Transverse colon (tissue), 4 donors: ENCODE measurements around the gene DGKE. TPM values are rescaled to one million over a fixed set of nuclear protein-coding genes. Genes with fewer than 3 reads are reported as not detected.
A peak's percentile ranks its signal among the peaks of the same experiment; 100 is the strongest.

Source experiments
- DNase-seq: peaks from one replicate; pipeline ENCODE4 v3.0.0-alpha.2; 2019
- H3K27ac ChIP-seq, 4 donors: fragments of 200-600 bp; sonication (generic); 2 replicates each; pipeline ENCODE4 v1.5.1; 2016 to 2018; ENCODE audit warnings: inconsistent platforms in 4 of 4
- H3K27me3 ChIP-seq: fragments of 200-600 bp; sonication (generic); 2 replicates; pipeline ENCODE4 v1.5.1; 2017; ENCODE audit warnings: inconsistent platforms
- H3K36me3 ChIP-seq, 4 donors: fragments of 200-600 bp; sonication (generic); 2 replicates each; pipeline ENCODE4 v1.5.1; 2017 to 2019; ENCODE audit warnings: inconsistent platforms in 4 of 4
- H3K4me1 ChIP-seq, 4 donors: fragments of 200-600 bp; sonication (generic); 2 replicates each; pipeline ENCODE4 v1.5.1; 2017 to 2020; ENCODE audit warnings: inconsistent platforms in 4 of 4
- H3K4me3 ChIP-seq, 4 donors: fragments of 200-600 bp; sonication (generic); 1 replicate in 1 of 4; 2 replicates in 3 of 4; pipeline versions ENCODE4 v1.5.1 to v1.6.1; 2017 to 2019; ENCODE audit warnings: inconsistent platforms in 4 of 4
- H3K9me3 ChIP-seq, 2 donors: fragments of 200-600 bp; sonication (generic); 2 replicates each; pipeline ENCODE4 v1.5.1; 2017 to 2019; ENCODE audit warnings: inconsistent platforms in 2 of 2
- EP300 ChIP-seq: sonication (generic); formaldehyde crosslinking; IDR thresholded peaks from one replicate; pipeline ENCODE4 v1.6.1; 2017; ENCODE audit warnings: antibody characterized with exemption, low read depth
- POLR2A ChIP-seq: fragments of 450-650 bp; IDR thresholded peaks from one replicate; pipeline ENCODE4 v1.6.1; 2016; ENCODE audit warnings: antibody characterized with exemption, mild to moderate bottlenecking, moderate library complexity
- POLR2AphosphoS5 ChIP-seq, 3 donors: sonication (generic); formaldehyde crosslinking; IDR thresholded peaks; one replicate each; pipeline ENCODE4 v1.6.1; 2016; ENCODE audit warnings: antibody characterized with exemption in 3 of 3
- WGBS, 2 donors: methylation state at CpG; one replicate each; pipeline ENCODE4 v1.1.5; 2018; ENCODE audit warnings: low coverage in 1 of 2; 5-methylcytosine and 5-hydroxymethylcytosine counted together
- in situ Hi-C, 4 donors: fragments of 200-750 bp; cut with MboI; loops; one replicate each; pipeline versions ENCODE4 v1.15.0 to v1.15.1; 2017; ENCODE audit warnings: low sequenced_read_pairs in 3 of 4, low pct_ligation_motif_present in 1 of 4, low pct_unique_long_range_greater_than_20kb in 1 of 4
- intact Hi-C: fragments of 100-400 bp; cut with DNase I; formaldehyde crosslinking; loops from one replicate; pipeline ENCODE4 v1.15.1; 2023; ENCODE audit warnings: low total_unique reads
- total RNA-seq, 4 donors: library from RNA; depleted of rRNA; stranded (reverse); fragments of >200 nt; gene quantifications; one replicate each; pipeline ENCODE4 v1.1.0, GENCODE V29; 2016
- TF ChIP-seq, protein P1 (sequence below), 5 experiments: fragments of 200-600 bp in 3 of 5; fragments of 450-650 bp in 2 of 5; sonication (generic) in 3 of 5; IDR thresholded peaks; 1 replicate in 2 of 5; 2 replicates in 3 of 5; pipeline ENCODE4 v1.5.1; 2016 to 2017; ENCODE audit warnings: antibody characterized with exemption in 5 of 5, inconsistent platforms in 3 of 5, mild to moderate bottlenecking in 2 of 5, moderate library complexity in 1 of 5

DGKE gene
- total RNA-seq, 4 donors from 2014 or later = 2.6 to 35.9 (median 11.4) TPM

DNA sequence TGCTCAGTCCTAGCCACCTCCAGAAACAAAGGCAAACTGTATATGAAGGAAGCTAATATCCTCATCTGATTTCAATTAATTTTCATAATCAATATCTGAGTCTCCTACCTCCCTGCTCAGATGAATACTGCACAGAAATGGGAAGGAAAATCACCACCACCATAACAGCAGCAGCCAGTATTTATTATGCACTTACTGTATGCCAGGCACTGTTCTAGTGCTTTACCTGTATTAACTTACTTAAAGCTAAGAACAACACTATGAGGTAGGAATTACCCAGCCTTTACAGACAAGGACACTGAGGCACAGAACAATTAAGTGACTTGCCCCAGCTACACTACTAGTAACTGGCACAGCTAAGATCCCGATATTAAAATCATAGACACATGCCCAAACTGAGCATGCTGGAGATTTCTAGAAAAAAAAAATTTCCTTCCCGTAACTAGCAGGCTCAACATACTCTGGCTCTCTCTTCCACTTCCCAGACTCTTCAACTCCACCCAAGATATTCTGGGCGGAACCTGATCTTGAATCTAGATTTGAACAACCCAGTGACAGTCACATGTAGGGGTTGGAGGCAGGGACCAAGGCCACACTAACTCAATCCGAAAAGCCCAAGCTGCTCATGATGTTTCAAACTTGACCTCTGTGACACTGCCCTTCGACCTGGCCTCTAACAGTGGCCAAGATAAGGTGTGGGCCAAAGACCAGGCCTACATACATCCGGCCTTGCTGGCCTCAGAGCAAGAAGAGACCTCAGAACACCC is 76.0 kb downstream of the DGKE start:
- Histone ChIP-seq H3K27me3 (no peaks in the 10 kb centered on the region), H3K27ac (peak overlapping the region; percentile 55 to 98 (median 92)), H3K4me1 (peaks cover 5 to 55% (median 42%) of the 10 kb centered on the region in 4 donors), H3K36me3 (peaks cover 0 to 30% (median 11%) of the 10 kb centered on the region in 4 donors), H3K9me3 (no peaks in the 10 kb centered on the region), H3K4me3 (peak overlapping the region in 1 of 4 donors; percentile 15)
- TF ChIP-seq POLR2AphosphoS5 (IDR thresholded peaks at IDR 0.05) = peak in 2 of 3 donors; percentile 25 to 30
- no peak for TF ChIP-seq EP300
- in situ Hi-C loops (no loop called here), intact Hi-C loops (no loop called here)
- WGBS, 2 donors = 57 to 68% methylated on average over 1 to 6 of the region's 6 CpGs
- DNase-seq = peak; percentile 30

DNA sequence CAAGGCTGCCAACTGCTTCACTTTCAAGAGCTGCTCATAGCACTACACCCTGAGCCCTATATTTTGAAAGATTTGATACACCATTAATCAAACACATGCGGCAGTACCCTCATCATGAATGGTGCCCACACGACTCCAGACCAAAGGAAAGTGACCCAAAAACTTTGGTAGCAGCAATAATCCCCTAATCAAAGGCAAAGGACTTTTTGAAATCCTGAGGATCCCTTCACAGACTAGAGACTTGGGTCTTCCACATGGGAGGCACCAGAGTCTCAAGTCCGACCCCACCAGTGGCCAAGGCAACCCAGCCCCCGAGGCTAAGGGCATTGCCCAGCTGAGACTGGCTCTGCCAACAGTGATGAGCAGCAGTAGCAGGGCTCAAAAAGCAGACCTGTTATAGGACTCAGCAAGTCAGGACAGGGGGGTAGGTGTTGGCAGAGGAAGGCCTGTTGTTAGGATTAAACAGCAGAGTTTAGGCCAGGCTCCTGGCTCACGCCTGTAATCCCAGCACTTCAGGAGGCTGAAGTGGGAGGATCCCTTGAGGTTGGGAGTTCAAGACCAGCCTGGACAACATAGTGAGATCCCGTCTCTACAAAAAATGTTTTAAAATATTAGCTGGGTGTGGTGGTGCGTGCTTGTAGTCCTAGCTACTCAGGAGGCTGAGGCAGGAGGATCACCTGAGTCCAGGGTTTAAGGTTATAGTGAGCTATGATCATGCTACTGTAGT is 76.7 kb downstream of the DGKE start:
- no peaks in the 10 kb centered on the region for H3K9me3 ChIP-seq
- H3K27me3 ChIP-seq = no peaks in the 10 kb centered on the region
- in situ Hi-C loops (no loop called here), intact Hi-C loops (no loop called here)
- H3K4me1 ChIP-seq = peaks cover 10 to 62% (median 46%) of the 10 kb centered on the region in 4 donors
- H3K4me3 ChIP-seq = peak overlapping the region in 1 of 4 donors; percentile 15
- H3K27ac ChIP-seq = peak overlapping the region; percentile 55 to 98 (median 92)
- peaks cover 0 to 25% (median 10%) of the 10 kb centered on the region in 4 donors for H3K36me3 ChIP-seq
- no peak for DNase-seq
- 82 to 100% methylated on average over 1 to 7 of the region's 7 CpGs for WGBS, 2 donors
- TF ChIP-seq POLR2A (no peak), EP300 (no peak), POLR2AphosphoS5 (IDR thresholded peaks at IDR 0.05) (no peak)
- TF ChIP-seq, protein P1, sequence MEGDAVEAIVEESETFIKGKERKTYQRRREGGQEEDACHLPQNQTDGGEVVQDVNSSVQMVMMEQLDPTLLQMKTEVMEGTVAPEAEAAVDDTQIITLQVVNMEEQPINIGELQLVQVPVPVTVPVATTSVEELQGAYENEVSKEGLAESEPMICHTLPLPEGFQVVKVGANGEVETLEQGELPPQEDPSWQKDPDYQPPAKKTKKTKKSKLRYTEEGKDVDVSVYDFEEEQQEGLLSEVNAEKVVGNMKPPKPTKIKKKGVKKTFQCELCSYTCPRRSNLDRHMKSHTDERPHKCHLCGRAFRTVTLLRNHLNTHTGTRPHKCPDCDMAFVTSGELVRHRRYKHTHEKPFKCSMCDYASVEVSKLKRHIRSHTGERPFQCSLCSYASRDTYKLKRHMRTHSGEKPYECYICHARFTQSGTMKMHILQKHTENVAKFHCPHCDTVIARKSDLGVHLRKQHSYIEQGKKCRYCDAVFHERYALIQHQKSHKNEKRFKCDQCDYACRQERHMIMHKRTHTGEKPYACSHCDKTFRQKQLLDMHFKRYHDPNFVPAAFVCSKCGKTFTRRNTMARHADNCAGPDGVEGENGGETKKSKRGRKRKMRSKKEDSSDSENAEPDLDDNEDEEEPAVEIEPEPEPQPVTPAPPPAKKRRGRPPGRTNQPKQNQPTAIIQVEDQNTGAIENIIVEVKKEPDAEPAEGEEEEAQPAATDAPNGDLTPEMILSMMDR (IDR thresholded peaks at IDR 0.05) = no peak

DNA sequence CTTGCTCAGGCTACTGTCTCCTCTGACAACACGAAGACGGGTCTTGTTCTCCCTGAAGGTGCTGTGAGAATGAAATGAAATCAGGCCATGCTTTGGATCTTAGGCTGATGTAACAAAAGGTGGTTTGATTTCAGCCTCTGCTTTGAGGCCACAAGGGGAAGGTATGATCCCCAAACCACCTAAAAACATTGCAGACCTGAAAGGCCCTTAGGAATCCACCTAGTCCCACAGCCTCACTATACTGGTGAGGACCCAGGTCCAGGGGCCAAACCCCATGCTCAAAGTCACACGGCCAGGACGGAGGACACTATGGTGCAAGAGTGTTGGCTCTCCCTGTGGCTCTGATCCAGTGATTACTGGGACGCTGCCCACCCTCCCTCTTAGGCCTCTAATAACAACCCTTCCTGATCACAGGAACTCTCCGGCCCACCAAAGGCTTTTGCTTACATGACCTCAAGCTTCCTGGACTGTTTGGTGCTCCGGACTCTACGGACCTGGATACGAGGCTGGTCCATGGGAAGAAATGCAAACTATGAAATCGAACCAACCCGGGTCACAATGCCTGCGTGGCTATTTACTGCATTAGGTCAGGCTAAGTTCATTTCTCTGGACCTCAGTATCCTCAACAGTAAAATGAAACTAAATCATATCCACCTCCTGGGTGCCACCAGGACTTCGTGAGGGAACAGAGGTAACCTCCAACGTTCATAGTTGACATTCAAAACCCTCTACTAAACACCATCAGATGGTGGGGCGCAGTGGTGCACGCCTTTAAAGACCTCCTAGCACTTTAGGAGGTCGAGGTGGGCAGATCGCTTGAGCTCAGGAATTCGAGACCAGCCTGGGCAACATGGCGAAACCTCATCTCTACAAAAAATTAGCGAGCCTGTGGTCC is 78.4 kb downstream of the DGKE start:
- in situ Hi-C loops (no loop called here), intact Hi-C loops (no loop called here)
- Histone ChIP-seq H3K9me3 (no peaks in the 10 kb centered on the region), H3K27me3 (no peaks in the 10 kb centered on the region), H3K27ac (peak overlapping the region; percentile 91 to 98 (median 94)), H3K4me1 (peaks cover 12 to 74% (median 49%) of the 10 kb centered on the region in 4 donors), H3K4me3 (peak overlapping the region; percentile 59 to 80 (median 76)), H3K36me3 (peaks cover 0 to 9% (median 3%) of the 10 kb centered on the region in 4 donors)
- peak; percentile 33 for DNase-seq
- WGBS, 2 donors = 41% methylated on average over 21 of the region's 21 CpGs; no CpG with 5 or more reads in 1 of the 2 donors
- TF ChIP-seq POLR2A = no peak
- TF ChIP-seq POLR2AphosphoS5 (IDR thresholded peaks at IDR 0.05) = no peak
- TF ChIP-seq, protein P1 (IDR thresholded peaks at IDR 0.05) = no peak
- TF ChIP-seq EP300 = no peak

DNA sequence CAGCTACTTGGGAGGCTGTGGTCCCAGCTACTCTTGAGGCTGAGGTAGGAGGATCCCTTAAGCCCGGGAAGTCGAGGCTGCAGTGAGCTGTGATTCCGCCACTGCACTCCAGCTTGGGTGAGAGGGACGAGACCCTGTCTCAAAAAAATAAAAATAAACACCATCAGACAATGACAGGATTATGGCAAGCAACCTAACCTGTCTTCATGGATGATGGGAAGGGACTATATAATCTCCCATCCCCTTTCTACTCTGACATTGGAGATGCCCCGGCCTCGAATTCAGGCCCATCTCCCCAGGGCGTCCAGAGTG is 79.0 kb downstream of the DGKE start:
- in situ Hi-C loops = no loop called here

More for the DNA sequence above, 79.0 kb downstream of the DGKE start:
- H3K36me3 ChIP-seq = peaks cover 0 to 3% (median 0%) of the 10 kb centered on the region in 4 donors
- H3K9me3 ChIP-seq = no peaks in the 10 kb centered on the region
- peak overlapping the region; percentile 91 to 98 (median 94) for H3K27ac ChIP-seq
- peak overlapping the region; percentile 59 to 80 (median 76) for H3K4me3 ChIP-seq
- intact Hi-C loops = no loop called here
- no peaks in the 10 kb centered on the region for H3K27me3 ChIP-seq
- DNase-seq = no peak
- no peak for TF ChIP-seq POLR2AphosphoS5 (IDR thresholded peaks at IDR 0.05)
- no peak for TF ChIP-seq EP300
- TF ChIP-seq, protein P1 (IDR thresholded peaks at IDR 0.05) = no peak
- no peak for TF ChIP-seq POLR2A
- H3K4me1 ChIP-seq = peaks cover 12 to 68% (median 49%) of the 10 kb centered on the region in 4 donors
- whole genome bisulfite sequencing, 2 donors = 0 to 12% methylated on average over 2 to 7 of the region's 7 CpGs
